Activated B cell treated with CpG ODN at 0.5 μM for 24 hours (primary cell): Measurements from ENCODE around the gene KIF21A. TPM values are rescaled to one million over a fixed set of nuclear protein-coding genes. Genes with fewer than 3 reads are reported as not detected.

ENCODE experiments used
- ATAC-seq: fragments of 200-7000 bp; cut with Tn5 transposase; one replicate; pipeline ENCODE4 v1.10.0; 2021; ENCODE audit warnings: low read depth, mild to moderate bottlenecking, moderate library complexity
- CTCF ChIA-PET: fragments of 350-600 bp; sonication (Branson Sonifier 250); formaldehyde crosslinking; loops from one replicate; lab custom pipeline; 2021; ENCODE audit warnings: antibody characterized with exemption; lab: Charles Lee
- POLR2A ChIA-PET: fragments of 350-600 bp; sonication (Branson Sonifier 250); formaldehyde crosslinking; loops from one replicate; lab custom pipeline; 2021; ENCODE audit warnings: antibody characterized with exemption; lab: Charles Lee
- DNase-seq: peaks from one replicate; pipeline ENCODE4 v3.0.0; 2022
- H3K27ac Mint-ChIP-seq: one replicate; pipeline ENCODE4 v1.8.0; 2020; ENCODE audit warnings: mixed read lengths
- H3K27me3 Mint-ChIP-seq: one replicate; pipeline ENCODE4 v1.8.0; 2021; ENCODE audit warnings: mixed read lengths
- H3K36me3 Mint-ChIP-seq: one replicate; pipeline ENCODE4 v1.8.0; 2021; ENCODE audit warnings: low read depth, mixed read lengths
- H3K4me1 Mint-ChIP-seq: one replicate; pipeline ENCODE4 v1.8.0; 2021; ENCODE audit warnings: mixed read lengths
- H3K4me3 Mint-ChIP-seq: one replicate; pipeline ENCODE4 v1.8.0; 2020; ENCODE audit warnings: mild to moderate bottlenecking, mixed read lengths
- H3K9me3 Mint-ChIP-seq: one replicate; pipeline ENCODE4 v1.8.0; 2020; ENCODE audit warnings: mixed read lengths
- intact Hi-C: fragments of 100-400 bp; cut with micrococcal nuclease; formaldehyde crosslinking; loops from one replicate; pipeline ENCODE4 v1.15.1; 2024
- total RNA-seq: library from RNA; stranded (reverse); gene quantifications from 2 replicates; pipeline ENCODE4 v1.2.3, GENCODE V29; 2022
- TF ChIP-seq, protein P1 (sequence below): fragments of 200-600 bp; IDR thresholded peaks from one replicate; pipeline ENCODE4 v1.8.0; 2022; ENCODE audit warnings: antibody characterized with exemption, mild to moderate bottlenecking

Gene KIF21A
- total RNA-seq, 1 donor from 2014 or later: 7.6 TPM

DNA sequence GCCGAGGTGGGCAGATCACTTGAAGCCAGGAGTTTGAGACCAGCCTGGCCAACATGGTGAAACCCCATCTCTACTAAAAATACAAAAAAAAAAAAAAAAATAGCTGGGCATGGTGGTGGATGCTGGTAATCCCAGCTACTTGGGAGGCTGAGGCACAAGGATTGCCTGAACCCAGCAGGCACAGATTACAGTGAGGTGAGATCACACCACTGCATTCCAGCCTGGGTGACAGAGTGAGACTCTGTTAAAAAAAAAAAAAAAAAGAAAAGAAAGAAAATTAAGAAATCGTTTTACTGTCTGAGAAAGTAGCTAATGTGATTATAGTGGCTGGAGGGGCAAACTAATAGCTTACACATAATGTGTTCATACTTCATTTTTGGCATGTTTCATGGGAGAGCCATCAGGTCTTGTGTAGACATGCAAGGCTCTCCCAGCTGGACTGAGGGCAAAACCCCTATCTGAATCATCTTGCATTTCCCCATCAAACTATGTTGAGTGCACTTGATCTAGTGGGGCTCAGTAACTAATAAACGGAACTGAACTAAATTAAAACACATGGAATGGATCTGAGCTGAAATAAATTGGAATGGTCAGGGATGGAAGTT lies 16.2 kb downstream of the KIF21A start:
- no peak overlapping the region for H3K4me3 Mint-ChIP-seq
- no peaks in the 10 kb centered on the region for H3K9me3 Mint-ChIP-seq
- H3K27me3 Mint-ChIP-seq: no peaks in the 10 kb centered on the region
- intact Hi-C loops: no loop called here
- H3K36me3 Mint-ChIP-seq: no peaks in the 10 kb centered on the region
- DNase-seq: no peak
- no peaks in the 10 kb centered on the region for H3K4me1 Mint-ChIP-seq
- TF ChIP-seq, protein P1, sequence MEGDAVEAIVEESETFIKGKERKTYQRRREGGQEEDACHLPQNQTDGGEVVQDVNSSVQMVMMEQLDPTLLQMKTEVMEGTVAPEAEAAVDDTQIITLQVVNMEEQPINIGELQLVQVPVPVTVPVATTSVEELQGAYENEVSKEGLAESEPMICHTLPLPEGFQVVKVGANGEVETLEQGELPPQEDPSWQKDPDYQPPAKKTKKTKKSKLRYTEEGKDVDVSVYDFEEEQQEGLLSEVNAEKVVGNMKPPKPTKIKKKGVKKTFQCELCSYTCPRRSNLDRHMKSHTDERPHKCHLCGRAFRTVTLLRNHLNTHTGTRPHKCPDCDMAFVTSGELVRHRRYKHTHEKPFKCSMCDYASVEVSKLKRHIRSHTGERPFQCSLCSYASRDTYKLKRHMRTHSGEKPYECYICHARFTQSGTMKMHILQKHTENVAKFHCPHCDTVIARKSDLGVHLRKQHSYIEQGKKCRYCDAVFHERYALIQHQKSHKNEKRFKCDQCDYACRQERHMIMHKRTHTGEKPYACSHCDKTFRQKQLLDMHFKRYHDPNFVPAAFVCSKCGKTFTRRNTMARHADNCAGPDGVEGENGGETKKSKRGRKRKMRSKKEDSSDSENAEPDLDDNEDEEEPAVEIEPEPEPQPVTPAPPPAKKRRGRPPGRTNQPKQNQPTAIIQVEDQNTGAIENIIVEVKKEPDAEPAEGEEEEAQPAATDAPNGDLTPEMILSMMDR: no peak
- no peak overlapping the region for H3K27ac Mint-ChIP-seq
- ChIA-PET POLR2A (no interaction called here), CTCF (no interaction called here)
- ATAC-seq: no peak

DNA sequence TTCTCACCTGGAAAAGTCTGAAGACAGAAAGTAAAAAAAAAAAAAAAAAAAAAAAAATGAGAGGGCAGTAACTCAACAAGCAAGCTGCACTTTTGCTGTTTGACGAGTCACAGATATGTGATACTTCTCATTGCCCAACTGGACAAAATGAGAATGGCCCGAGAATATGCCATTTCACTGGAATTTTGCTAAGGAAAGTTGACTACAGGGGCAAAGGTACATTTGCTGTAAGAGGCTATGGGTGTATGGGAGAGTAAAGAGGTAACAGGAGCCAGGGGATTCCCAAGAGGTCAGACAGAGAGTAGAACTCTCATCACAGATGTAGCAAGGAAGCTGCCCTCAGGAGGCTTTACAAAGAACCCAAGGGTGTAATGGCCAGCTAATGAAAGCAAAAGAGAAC lies 22.9 kb downstream of the KIF21A start:
- H3K4me3 Mint-ChIP-seq: no peak overlapping the region
- intact Hi-C loops: no loop called here
- DNase-seq (no peak), ATAC-seq (no peak)
- TF ChIP-seq, protein P1: no peak
- ChIA-PET CTCF (no interaction called here), POLR2A (no interaction called here)
- no peaks in the 10 kb centered on the region for H3K9me3 Mint-ChIP-seq
- H3K36me3 Mint-ChIP-seq: no peaks in the 10 kb centered on the region
- no peak overlapping the region for H3K27ac Mint-ChIP-seq
- H3K4me1 Mint-ChIP-seq: no peaks in the 10 kb centered on the region
- no peaks in the 10 kb centered on the region for H3K27me3 Mint-ChIP-seq

DNA sequence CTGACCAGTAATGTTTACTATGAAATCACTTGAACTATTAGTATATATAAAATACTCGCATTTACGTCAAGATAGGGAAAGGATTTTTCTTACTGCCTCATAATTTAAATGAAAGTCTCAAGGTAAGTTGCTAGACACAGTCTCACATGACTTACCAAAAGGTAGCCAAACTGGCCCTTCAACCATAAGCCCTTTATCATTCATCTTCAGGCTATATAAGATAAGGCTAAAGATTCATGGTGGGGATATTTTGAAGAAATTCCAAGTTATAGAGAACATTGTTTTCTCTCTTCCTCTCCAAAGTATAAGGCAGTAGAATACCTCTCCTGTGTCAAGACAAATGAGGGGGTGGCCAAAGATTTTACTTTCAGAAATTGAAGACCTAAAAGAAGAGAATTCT lies 23.4 kb downstream of the KIF21A start:
- Mint-ChIP-seq H3K4me3 (no peak overlapping the region), H3K27ac (no peak overlapping the region), H3K4me1 (no peaks in the 10 kb centered on the region), H3K27me3 (no peaks in the 10 kb centered on the region), H3K36me3 (no peaks in the 10 kb centered on the region), H3K9me3 (no peaks in the 10 kb centered on the region)
- no peak for ATAC-seq
- TF ChIP-seq, protein P1: no peak
- no peak for DNase-seq
- ChIA-PET POLR2A (no interaction called here), CTCF (no interaction called here)
- intact Hi-C loops: no loop called here

DNA sequence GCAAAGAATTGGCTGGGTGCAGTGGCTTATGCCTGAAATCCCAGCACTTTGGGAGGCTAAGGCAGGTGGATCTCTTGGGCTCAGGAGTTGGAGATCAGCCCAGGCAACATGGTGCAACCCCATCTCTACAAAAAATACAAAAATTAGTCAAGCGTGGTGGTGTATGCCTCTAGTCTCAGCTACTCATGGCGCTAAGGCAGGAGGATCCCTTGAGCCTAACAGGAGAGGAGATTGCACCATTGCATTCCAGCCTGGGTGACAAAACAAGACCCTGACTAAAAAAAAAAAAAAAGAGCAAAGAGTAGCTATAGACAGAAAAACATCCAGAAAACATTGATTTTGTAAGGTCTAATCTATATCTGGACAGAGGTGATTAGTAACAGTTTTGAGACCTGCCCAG lies 25.0 kb downstream of the KIF21A start:
- Mint-ChIP-seq H3K27me3 (no peaks in the 10 kb centered on the region), H3K36me3 (no peaks in the 10 kb centered on the region), H3K27ac (no peak overlapping the region), H3K4me1 (no peaks in the 10 kb centered on the region), H3K4me3 (no peak overlapping the region), H3K9me3 (no peaks in the 10 kb centered on the region)
- ChIA-PET POLR2A (no interaction called here), CTCF (no interaction called here)
- DNase-seq: no peak
- no peak for ATAC-seq
- TF ChIP-seq, protein P1: no peak
- intact Hi-C loops: no loop called here

DNA sequence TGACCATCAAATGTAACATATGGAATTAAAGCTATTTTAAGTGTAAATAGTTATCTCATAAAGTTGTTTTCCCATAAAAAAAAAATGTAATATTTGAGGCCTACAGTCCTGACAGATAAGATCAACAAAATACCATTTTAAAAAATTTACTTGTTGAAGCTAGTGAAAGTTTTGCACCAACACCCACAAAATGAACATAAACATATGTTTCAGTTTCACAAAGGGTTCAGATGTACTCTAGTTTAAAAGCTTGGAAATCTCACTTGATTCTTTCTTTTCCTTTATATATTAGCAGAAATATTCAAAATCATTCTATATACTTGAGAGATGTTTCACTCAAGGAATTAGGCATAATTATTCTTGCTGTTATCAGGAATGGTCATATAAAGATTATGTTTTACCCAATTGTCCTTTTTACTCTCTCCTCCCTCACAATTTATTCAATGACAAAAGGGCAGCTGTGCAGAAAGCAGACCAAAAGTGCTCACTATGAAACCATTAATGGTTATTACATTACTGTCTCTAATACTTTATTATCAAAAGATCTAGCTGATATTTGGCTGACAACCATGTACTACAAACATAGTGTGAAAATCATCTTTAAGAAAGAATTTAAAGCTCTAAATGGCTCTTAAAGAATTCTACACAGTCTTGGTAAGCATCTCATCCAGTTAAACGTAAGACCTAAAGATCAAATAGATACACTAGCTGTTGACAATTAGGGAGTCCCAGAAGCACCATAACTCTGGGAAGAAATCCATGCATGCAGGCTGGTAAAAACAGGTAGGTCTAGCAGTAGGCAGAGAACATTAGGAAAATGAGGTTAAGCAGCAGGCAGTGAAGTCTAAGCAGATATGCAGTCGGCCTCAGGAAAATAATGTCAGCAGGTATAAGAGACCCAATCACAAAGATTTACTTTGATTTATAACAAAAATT lies 28.8 kb downstream of the KIF21A start:
- TF ChIP-seq, protein P1: no peak
- H3K4me3 Mint-ChIP-seq: no peak overlapping the region
- H3K27me3 Mint-ChIP-seq: no peaks in the 10 kb centered on the region
- H3K9me3 Mint-ChIP-seq: no peaks in the 10 kb centered on the region
- intact Hi-C loops: no loop called here
- no peaks in the 10 kb centered on the region for H3K36me3 Mint-ChIP-seq
- ATAC-seq (no peak), DNase-seq (no peak)
- H3K27ac Mint-ChIP-seq: no peak overlapping the region
- ChIA-PET POLR2A (no interaction called here), CTCF (interaction anchor here (1.1 kb wide), 1 partner anchor 11 kb away, joined by 3 read pairs; no protein-coding TSS in a partner anchor)
- H3K4me1 Mint-ChIP-seq: no peaks in the 10 kb centered on the region
